CD4-positive, alpha-beta T cell (primary cell): ENCODE data around the gene NPC1. TPM values are rescaled to one million over a fixed set of nuclear protein-coding genes. Genes with fewer than 3 reads are reported as not detected.

ENCODE experiments used
- ATAC-seq: fragments of 200-7000 bp; cut with Tn5 transposase; one replicate; pipeline ENCODE4 v1.10.0; 2022; ENCODE audit warnings: mild to moderate bottlenecking; ENCODE audit not compliant: poor library complexity
- CTCF ChIA-PET: fragments of 350-600 bp; sonication (Branson Sonifier 250); formaldehyde crosslinking; loops from one replicate; lab custom pipeline; 2021; ENCODE audit warnings: antibody characterized with exemption, inconsistent platforms; lab: Charles Lee
- POLR2A ChIA-PET: fragments of 350-600 bp; sonication (Branson Sonifier 250); formaldehyde crosslinking; loops from one replicate; lab custom pipeline; 2021; ENCODE audit warnings: antibody characterized with exemption, inconsistent platforms; lab: Charles Lee
- DNase-seq, 14 experiments: peaks; one replicate each; pipeline ENCODE4 v3.0.0-alpha.2; 2013 to 2020; ENCODE audit warnings: mixed read lengths in 2 of 14
- H3K27ac ChIP-seq, 2 donors: one replicate each; pipeline versions ENCODE4 v1.5.1 to v1.7.0; 2013; ENCODE audit warnings: low read length in 2 of 2, low read depth in 1 of 2, mild to moderate bottlenecking in 1 of 2
- H3K27me3 ChIP-seq, 2 experiments: 1 replicate in 1 of 2; 2 replicates in 1 of 2; pipeline versions ENCODE4 v1.6.1 to v1.7.0; 2013; ENCODE audit warnings: low read length in 2 of 2, control low read depth in 1 of 2, mild to moderate bottlenecking in 1 of 2, moderate library complexity in 1 of 2; ENCODE audit not compliant: insufficient read depth in 2 of 2, control insufficient read depth in 1 of 2
- H3K36me3 ChIP-seq: one replicate; pipeline ENCODE4 v1.6.1; 2013; ENCODE audit warnings: low read length, control low read depth; ENCODE audit not compliant: insufficient read depth
- H3K4me1 ChIP-seq: one replicate; pipeline ENCODE4 v1.6.1; 2013; ENCODE audit warnings: low read length, control low read depth; ENCODE audit not compliant: insufficient read depth
- H3K4me3 ChIP-seq: one replicate; pipeline ENCODE4 v1.5.1; 2013; ENCODE audit warnings: mild to moderate bottlenecking, low read length, moderate library complexity
- H3K9me3 ChIP-seq, 2 experiments: 1 replicate in 1 of 2; 2 replicates in 1 of 2; pipeline versions ENCODE4 v1.6.1 to v1.7.0; 2013; ENCODE audit warnings: low read length in 2 of 2, mild to moderate bottlenecking in 2 of 2, control low read depth in 1 of 2, moderate library complexity in 1 of 2; ENCODE audit not compliant: control insufficient read depth in 1 of 2, insufficient read depth in 1 of 2
- H3K27ac Mint-ChIP-seq: one replicate; pipeline ENCODE4 v1.8.0; 2020; ENCODE audit warnings: mixed read lengths
- H3K27me3 Mint-ChIP-seq: one replicate; pipeline ENCODE4 v1.8.0; 2021; ENCODE audit warnings: mixed read lengths
- H3K36me3 Mint-ChIP-seq: one replicate; pipeline ENCODE4 v1.8.0; 2021; ENCODE audit warnings: low read depth, mixed read lengths
- H3K4me1 Mint-ChIP-seq: one replicate; pipeline ENCODE4 v1.8.0; 2021; ENCODE audit warnings: low read depth, mixed read lengths
- H3K4me3 Mint-ChIP-seq: one replicate; pipeline ENCODE4 v1.8.0; 2020; ENCODE audit warnings: mild to moderate bottlenecking, mixed read lengths
- H3K9me3 Mint-ChIP-seq: one replicate; pipeline ENCODE4 v1.8.0; 2020; ENCODE audit warnings: mixed read lengths
- CTCF ChIP-seq: fragments of 200-600 bp; IDR thresholded peaks from one replicate; pipeline ENCODE4 v1.8.0; 2022; ENCODE audit warnings: antibody characterized with exemption, mild to moderate bottlenecking
- intact Hi-C, 2 experiments: fragments of 100-400 bp; cut with DNase I in 1 of 2; cut with micrococcal nuclease in 1 of 2; formaldehyde crosslinking; loops; one replicate each; pipeline versions ENCODE4 v1.15.1 to v1.9.0; 2023 to 2025; cut with DNase I, micrococcal nuclease
- total RNA-seq, 174 experiments: library from RNA in 2 of 174; stranded (reverse) in 2 of 174; gene quantifications; one replicate each; pipeline ENCODE4 v1.2.3 and lab custom pipeline; 2021 to 2026

Gene NPC1
- total RNA-seq, 2 experiments from 2014 or later: 17.2 to 17.6 TPM

GRCh38 chr18:23570912-23571504, 15.3 kb downstream of the NPC1 start:
- no peak overlapping the region for H3K4me3 Mint-ChIP-seq
- peaks cover 31% of the 10 kb centered on the region for H3K4me1 Mint-ChIP-seq
- Histone ChIP-seq H3K27me3 (no peaks in the 10 kb centered on the region), H3K27ac (no peak overlapping the region), H3K4me1 (peaks cover 45% of the 10 kb centered on the region), H3K36me3 (peaks cover 46% of the 10 kb centered on the region), H3K4me3 (no peak overlapping the region), H3K9me3 (no peaks in the 10 kb centered on the region)
- ATAC-seq: no peak
- no peaks in the 10 kb centered on the region for H3K27me3 Mint-ChIP-seq
- TF ChIP-seq CTCF: no peak
- H3K9me3 Mint-ChIP-seq: no peaks in the 10 kb centered on the region
- intact Hi-C loops: loop anchor here in 1 of 2 experiments (5.0 kb wide), 1 partner anchor 44 kb away; no protein-coding TSS in a partner anchor
- ChIA-PET POLR2A (interaction anchor here (1.2 kb wide), 1 partner anchor 14 kb away, joined by 5 read pairs; no protein-coding TSS in a partner anchor), CTCF (interaction anchor here (1.3 to 1.8 kb wide), 2 partner anchors 16 kb away, joined by 4 to 6 read pairs; partner anchors contain the start of gene NPC1)
- H3K27ac Mint-ChIP-seq: no peak overlapping the region
- peaks cover 76% of the 10 kb centered on the region for H3K36me3 Mint-ChIP-seq
- DNase-seq: peak in 1 of 14 experiments; percentile 57

- Mint-ChIP-seq H3K27ac (no peak overlapping the region), H3K27me3 (no peaks in the 10 kb centered on the region), H3K36me3 (peaks cover 82% of the 10 kb centered on the region), H3K9me3 (no peaks in the 10 kb centered on the region), H3K4me3 (no peak overlapping the region), H3K4me1 (peaks cover 21% of the 10 kb centered on the region)
- Histone ChIP-seq H3K9me3 (no peaks in the 10 kb centered on the region), H3K27me3 (no peaks in the 10 kb centered on the region), H3K4me1 (peaks cover 32% of the 10 kb centered on the region), H3K27ac (no peak overlapping the region), H3K4me3 (no peak overlapping the region), H3K36me3 (peaks cover 53% of the 10 kb centered on the region)
- intact Hi-C loops: loop anchor here in 1 of 2 experiments (5.0 kb wide), 1 partner anchor 42 kb away; no protein-coding TSS in a partner anchor
- no peak for TF ChIP-seq CTCF
- ChIA-PET CTCF (interaction anchor here (1.5 to 1.8 kb wide), 2 partner anchors 17 to 22 kb away, joined by 3 to 6 read pairs; partner anchors contain the start of gene NPC1), POLR2A (interaction anchor here (0.6 kb wide), 1 partner anchor 16 kb away, joined by 3 read pairs; no protein-coding TSS in a partner anchor)
- ATAC-seq (no peak), DNase-seq (no peak)
Measured at GRCh38 chr18:23569299-23570063, 16.8 kb downstream of the NPC1 start.

- H3K27ac Mint-ChIP-seq: no peak overlapping the region
- H3K4me1 ChIP-seq: peaks cover 32% of the 10 kb centered on the region
- H3K4me1 Mint-ChIP-seq: peaks cover 15% of the 10 kb centered on the region
- no peak overlapping the region for H3K4me3 Mint-ChIP-seq
- intact Hi-C loops: no loop called here
- H3K4me3 ChIP-seq: no peak overlapping the region
- no peak for TF ChIP-seq CTCF
- no peaks in the 10 kb centered on the region for H3K9me3 Mint-ChIP-seq
- POLR2A ChIA-PET: interaction anchor here (0.7 kb wide), 1 partner anchor 35 kb away, joined by 3 read pairs; no protein-coding TSS in a partner anchor
- ATAC-seq (no peak), DNase-seq (no peak)
- H3K9me3 ChIP-seq: no peaks in the 10 kb centered on the region
- no peaks in the 10 kb centered on the region for H3K27me3 ChIP-seq
- H3K27me3 Mint-ChIP-seq: no peaks in the 10 kb centered on the region
- peaks cover 80% of the 10 kb centered on the region for H3K36me3 Mint-ChIP-seq
- H3K36me3 ChIP-seq: peaks cover 53% of the 10 kb centered on the region
- H3K27ac ChIP-seq: no peak overlapping the region
- CTCF ChIA-PET: interaction anchor here (1.5 kb wide), 1 partner anchor 21 kb away, joined by 3 read pairs; no protein-coding TSS in a partner anchor
Measured at GRCh38 chr18:23568281-23569138, 17.8 kb downstream of the NPC1 start.
